Measurements from ENCODE around the gene CAMP. TPM values are rescaled to one million over a fixed set of nuclear protein-coding genes. Genes with fewer than 3 reads are reported as not detected.

CAMP gene
- total RNA-seq, 4 donors from 2014 or later = 8.7 TPM; not detected in 3

GRCh38 chr3:48245136-48245535 lies 21.8 kb downstream of the CAMP start:
- no peak for ATAC-seq (ENCODE audit: low FRiP score)
- DNase-seq (ENCODE audit: low spot score) = no peak
- TF ChIP-seq CTCF (IDR thresholded peaks at IDR 0.05) = no peak

GRCh38 chr3:48247401-48247811 lies 24.1 kb downstream of the CAMP start:
- no peak for TF ChIP-seq CTCF (IDR thresholded peaks at IDR 0.05)
- DNase-seq (ENCODE audit: low spot score) = no peak
- peak; percentile 68 for ATAC-seq (ENCODE audit: low FRiP score)

DNA sequence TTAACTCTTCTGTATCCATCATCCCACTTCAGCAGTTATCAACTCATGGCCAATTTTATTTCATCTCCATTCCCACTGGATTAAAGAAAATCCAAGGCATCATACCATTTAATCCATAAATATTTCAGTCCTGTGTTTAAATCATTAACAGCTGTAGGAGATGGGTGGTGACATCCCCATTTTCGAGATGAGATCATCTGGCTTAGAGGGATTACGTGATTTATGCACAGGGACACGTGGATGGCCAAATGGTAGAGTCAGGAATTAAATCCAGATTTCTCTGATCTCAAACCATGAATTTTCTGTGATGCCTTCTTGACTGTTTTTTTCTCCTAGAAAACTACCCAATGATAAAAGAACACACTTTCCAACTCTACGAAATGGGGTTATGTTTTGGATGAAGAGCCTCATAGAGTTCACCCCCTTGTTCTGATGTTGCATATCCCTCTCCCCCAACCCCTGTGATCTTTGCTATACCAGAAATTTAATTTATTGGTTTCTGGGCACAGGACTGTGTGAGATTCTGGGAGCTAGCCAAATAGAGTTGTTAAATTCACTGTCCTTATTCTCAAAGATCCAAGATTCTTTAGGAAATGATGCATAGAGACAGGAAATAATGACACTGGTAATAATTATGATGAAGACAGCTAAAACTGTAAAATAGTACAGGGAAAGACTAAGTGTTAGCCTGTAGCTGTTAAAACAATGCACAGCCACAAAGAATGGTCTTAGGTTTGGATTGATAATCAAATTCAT lies 25.0 kb downstream of the CAMP start:
- no peak for DNase-seq (ENCODE audit: low spot score)
- ATAC-seq (ENCODE audit: low FRiP score) = no peak
- no peak for TF ChIP-seq CTCF (IDR thresholded peaks at IDR 0.05)

DNA sequence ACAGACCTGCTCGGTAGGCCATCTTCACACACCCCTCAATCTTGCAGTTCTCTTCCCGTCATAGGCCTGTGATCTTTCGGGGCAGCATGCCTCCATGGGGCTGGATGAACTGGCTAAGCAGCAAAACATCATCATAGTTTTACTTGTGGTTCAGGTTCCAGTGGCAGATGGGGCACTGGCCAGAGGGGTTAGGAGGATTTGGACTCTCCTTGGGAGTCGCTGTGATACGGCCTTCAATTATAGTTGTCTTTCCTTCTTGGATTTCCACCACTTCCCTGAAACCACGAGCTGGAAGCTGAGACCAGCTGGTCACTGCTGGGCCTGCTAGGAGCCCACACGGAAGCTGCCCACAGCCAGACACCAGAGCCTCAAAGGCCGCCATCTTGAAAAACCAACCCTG lies 33.3 kb downstream of the CAMP start:
- no peak for TF ChIP-seq CTCF (IDR thresholded peaks at IDR 0.05)
- no peak for DNase-seq (ENCODE audit: low spot score)

DNA sequence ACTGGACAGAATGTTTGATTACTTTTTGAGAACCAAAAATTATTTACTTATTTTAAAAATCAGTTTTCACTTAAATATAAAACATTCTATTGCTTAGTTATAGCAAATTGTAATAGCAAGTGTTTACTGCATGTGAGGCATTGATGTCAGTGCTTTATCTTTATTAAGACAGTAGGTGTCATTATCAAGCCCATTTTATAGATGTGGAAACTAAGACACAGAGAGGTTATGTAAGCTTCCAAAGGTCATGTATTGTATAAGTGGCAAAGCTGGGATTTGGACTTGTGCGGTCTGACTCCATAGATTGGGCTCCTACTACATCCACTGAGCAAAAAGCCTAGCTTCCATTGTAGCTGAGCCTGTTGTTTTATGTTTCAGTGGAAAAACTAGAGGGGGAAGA lies 35.2 kb downstream of the CAMP start:
- no peak for TF ChIP-seq CTCF (IDR thresholded peaks at IDR 0.05)
- DNase-seq (ENCODE audit: low spot score) = no peak
- ATAC-seq (ENCODE audit: low FRiP score) = no peak

More for the DNA sequence above, 33.3 kb downstream of the CAMP start:
- no peak for ATAC-seq (ENCODE audit: low FRiP score)

DNA sequence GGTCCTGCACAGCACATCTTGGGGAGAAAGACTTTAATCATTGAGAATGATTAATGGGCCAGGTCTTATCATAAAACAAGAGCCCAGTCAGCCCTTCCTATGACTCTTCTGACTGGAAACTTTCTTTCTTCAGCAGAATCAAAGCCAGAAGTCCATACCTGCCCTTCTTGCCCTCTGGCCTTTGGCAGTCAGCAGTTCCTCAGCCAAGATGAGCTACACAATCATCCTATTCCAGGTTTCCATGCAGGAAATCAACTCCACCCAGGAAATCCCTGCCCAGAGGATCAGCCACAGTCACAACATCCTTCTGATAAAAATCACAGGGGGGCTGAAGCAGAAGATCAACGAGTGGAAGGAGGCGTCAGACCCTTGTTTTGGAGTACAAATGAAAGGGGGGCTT lies 44.5 kb downstream of the CAMP start:
- DNase-seq (ENCODE audit: low spot score) (no peak), ATAC-seq (ENCODE audit: low FRiP score) (peak; percentile 77)
- TF ChIP-seq CTCF (IDR thresholded peaks at IDR 0.05) = no peak

GRCh38 chr3:48268381-48268935 lies 45.2 kb downstream of the CAMP start:
- TF ChIP-seq CTCF (IDR thresholded peaks at IDR 0.05) = no peak
- ATAC-seq (ENCODE audit: low FRiP score) (peak; percentile 9), DNase-seq (ENCODE audit: low spot score) (no peak)
